HG02623 (cell line): ENCODE measurements around the gene ACSL5.
"Not testable (repeated sequence)": the region's sequence is repeated elsewhere in the genome, so short reads cannot be mapped to it uniquely, and the experiment has no call there.

Experiments used
- ATAC-seq: cut with Tn5 transposase; IDR thresholded peaks from one replicate; pipeline ENCODE4 v1.9.1; 2021; ENCODE audit warnings: moderate library complexity; ENCODE audit not compliant: unreplicated experiment

The ACSL5 gene

DNA sequence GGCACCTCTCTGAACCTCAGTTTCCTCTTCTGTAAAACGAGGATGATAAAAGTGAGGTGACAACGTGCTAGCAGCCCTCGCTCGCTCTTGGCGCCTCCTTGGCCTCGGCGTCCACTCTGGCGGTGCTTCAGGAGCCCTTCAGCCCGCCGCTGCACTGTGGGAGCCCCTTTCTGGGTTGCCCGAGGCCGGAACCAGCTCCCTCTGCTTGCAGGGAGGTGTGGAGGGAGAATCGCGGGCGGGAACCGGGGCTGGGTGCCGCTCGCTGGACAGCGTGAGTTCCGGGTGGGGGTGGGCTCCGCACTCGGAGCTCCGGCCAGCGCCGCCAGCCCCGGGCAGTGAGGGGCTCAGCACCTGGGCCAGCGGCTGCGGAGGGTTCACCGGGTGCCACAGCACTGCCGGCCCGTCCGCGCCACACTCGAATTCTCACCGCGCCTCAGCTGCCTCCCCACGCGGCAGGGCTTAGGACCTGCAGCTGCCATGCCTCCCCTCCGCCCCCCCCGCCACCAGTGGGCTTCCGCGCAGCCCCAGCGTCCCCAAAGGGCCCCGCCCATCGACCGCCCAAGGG, 24.3 kb upstream of the ACSL5 start:
- no peak for ATAC-seq

DNA sequence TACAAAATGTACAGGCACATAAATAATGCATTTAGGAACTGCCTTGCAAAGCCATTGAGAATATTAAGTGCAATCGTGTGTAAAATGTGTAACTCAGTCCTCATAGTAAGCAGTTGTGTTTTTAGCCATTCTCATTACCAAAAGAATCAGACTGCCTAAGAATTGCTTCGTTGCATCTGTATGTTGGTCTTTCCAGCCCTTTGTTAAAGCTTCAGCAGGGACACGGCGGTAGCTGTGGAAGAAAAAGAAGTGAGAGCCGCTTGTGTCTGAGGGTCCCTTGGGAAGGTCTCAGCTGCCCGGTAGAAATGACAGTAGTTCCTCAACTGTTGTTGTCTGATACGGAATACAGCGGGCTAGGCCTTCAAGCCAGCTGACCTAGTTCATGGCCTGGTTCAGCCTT, 22.8 kb upstream of the ACSL5 start:
- no peak for ATAC-seq

GRCh38 chr10:112352044-112352443, 21.9 kb upstream of the ACSL5 start:
- ATAC-seq, result no peak

DNA sequence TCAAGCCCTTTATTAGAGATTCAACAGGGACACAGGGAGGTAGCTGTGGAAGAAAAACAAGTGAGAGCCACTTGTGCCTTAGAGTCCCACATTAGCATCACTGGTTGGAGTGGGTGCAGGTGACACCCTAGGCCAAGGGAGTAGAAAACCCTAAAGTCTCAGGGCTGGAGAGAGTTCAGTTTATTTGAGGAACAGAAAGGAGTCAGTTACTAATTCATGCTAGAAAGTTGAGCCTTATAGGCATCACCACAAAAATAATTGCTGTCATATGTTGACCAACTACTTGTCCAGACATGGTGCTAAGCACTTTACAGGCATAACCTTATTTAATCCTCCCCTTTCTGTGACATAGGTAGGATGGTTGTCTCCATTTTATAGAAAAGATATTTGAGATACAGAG, 20.9 kb upstream of the ACSL5 start:
- ATAC-seq, result no peak

GRCh38 chr10:112356686-112357085, 17.2 kb upstream of the ACSL5 start:
- ATAC-seq, result no peak

DNA sequence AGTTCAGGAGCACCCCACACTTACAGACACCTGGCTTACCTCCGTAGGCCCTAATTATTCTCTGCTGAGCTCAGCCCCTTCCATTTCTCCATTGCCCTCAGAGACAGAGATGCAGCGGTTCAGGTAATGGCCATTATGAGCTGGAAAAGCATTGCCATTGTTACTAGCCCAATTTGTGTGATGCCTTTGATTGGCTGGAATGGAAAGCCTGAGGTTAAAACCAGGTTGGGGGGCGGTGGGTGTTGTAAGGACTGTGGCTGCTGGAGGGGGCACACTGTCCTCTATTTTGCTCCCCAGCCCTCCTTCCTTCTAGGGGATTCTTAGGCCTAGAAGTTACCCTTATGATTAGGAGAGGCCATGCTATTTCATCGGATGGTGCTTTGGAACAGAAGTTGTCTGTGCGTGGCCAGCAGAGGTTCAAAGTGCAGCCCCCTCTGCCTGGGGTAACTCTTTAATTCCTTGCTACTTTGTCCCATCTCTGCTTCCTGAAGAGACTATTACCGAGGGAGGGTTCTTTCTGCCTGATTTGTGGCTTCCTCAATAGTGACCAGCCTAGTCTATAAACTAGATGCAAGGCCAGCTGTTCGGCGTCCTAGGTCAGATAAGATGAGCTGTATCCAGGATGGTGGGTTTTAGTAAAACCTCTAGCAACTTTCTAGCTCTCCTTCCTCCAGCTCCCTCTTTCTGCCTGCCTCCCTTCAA, 14.2 kb upstream of the ACSL5 start:
- ATAC-seq, result no peak

- no peak for ATAC-seq
Measured at GRCh38 chr10:112360308-112361270, 13.3 kb upstream of the ACSL5 start.

GRCh38 chr10:112361951-112362751, 11.8 kb upstream of the ACSL5 start:
- no peak for ATAC-seq

- ATAC-seq, result no peak
Measured at GRCh38 chr10:112362833-112363232, 11.1 kb upstream of the ACSL5 start.

- ATAC-seq, result no peak
Measured at GRCh38 chr10:112363696-112364688, 9.9 kb upstream of the ACSL5 start.

GRCh38 chr10:112365014-112365432, 8.9 kb upstream of the ACSL5 start:
- no peak for ATAC-seq

DNA sequence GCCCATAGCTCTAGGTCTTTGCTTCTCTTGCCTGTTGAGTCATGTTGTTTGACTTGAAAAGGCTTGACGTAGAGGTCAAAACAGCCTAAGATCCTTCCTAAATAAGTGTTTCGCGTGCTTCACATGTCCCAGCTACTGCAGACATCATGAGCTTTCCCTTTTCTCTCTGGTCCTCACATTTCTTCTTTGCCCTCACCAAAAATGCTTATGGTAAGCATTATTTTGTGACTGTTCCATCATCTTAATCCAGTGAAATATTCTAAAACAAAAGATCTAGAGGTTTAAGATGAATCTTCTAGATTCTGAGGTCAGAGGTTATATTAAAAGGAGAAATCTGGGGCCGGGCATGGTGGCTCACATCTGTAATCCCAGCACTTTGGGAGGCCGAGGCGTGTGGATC, 8.5 kb upstream of the ACSL5 start:
- ATAC-seq, result no peak

DNA sequence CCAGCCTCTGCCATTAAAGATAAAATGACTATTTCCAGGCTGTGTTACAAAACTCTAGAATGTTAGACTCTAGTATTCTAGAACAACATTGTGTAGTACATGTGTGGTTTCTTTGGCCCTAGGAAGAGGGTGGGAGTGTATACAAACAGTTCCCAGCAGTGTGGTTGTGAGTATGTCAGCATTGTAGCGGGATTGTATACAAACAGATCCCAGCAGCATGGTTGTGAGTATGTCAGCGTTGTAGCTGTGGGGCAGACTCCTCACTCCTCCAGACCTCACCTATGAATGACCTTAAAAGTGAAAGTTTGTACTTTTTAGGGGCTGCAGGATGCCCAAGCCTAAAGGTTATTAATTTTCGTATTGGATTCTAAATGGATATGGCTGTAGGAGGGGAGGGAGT, 6.9 kb upstream of the ACSL5 start:
- no peak for ATAC-seq

DNA sequence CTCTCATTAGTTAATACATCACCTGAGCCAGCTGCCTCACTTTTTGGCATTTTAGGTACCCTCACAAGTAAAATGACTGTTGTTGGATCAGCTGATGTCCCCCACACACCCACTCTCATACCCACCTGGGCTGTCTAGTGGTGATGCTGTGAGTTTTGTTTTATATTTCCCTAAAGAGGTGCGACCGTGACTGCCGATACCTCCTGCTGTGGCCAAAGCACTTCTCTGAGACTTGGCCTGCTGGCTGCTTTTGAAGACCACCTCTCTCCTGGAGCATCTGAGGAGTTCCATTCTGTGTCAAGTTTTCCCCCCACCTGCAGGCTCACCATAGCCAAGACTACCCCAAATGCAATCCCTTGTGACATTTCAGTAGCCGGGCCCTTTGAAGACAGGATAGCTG, 6.4 kb upstream of the ACSL5 start:
- ATAC-seq, result no peak

GRCh38 chr10:112369495-112370423, 4.2 kb upstream of the ACSL5 start:
- ATAC-seq, result peak; percentile 74

DNA sequence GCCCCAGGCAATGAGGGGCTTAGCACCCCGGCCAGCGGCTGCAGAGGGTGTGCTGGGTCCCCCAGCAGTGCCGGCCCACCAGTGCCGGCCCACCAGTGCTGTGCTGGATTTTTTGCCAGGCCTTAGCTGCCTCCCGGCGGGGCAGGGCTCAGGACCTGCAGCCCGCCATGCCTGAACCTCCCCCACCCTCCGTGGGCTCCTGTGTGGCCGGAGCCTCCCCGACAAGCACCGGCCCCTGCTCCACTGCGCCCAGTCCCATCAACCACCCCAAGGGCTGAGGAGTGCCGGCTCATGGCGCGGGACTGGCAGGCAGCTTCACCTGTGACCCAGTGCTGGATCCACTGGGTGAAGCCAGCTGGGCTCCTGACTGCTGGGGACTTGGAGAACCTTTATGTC, 3.5 kb upstream of the ACSL5 start:
- no peak for ATAC-seq

GRCh38 chr10:112371326-112371725, 2.6 kb upstream of the ACSL5 start:
- not testable (repeated sequence) for ATAC-seq

- ATAC-seq, result not testable (repeated sequence)
Measured at GRCh38 chr10:112372182-112372810, 1.6 kb upstream of the ACSL5 start.
